ENCODE results near the gene ITPKC. TPM values are rescaled to one million over a fixed set of nuclear protein-coding genes. Genes with fewer than 3 reads are reported as not detected.

Gene ITPKC
- total and polyA plus RNA-seq, 2 donors, result 6.7 to 35.5 TPM

DNA sequence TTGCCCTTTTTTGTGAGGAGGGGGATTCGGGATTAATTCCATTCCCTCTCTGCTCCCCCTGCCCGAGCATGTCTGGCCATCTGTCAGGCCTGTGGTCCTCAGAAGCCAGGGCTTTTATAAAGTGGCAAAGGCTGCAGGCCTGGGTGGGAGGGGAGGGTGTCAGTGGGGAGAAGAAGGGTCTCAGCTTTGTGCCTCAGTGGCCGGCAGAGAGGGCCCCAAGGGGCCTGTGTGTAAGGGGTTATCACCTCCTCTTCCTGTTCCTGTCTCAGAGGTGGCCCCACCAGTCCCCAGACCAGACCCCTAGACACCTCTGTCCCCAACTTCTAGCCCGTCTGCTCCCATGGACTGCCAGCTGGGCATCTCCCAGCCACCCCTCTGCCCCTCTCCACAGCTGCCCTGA lies 23.0 kb upstream of the ITPKC start:
- H3K27ac ChIP-seq (ENCODE audit: low read depth in 1 of 2, low read length in 1 of 2), result no peak overlapping the region
- no peak for DNase-seq (ENCODE audit: low read depth in 6 of 9, low spot score in 9 of 9)
- H3K9me3 ChIP-seq (ENCODE audit: control insufficient read depth in 2 of 2, insufficient read depth in 1 of 2, low read length in 1 of 2), result no peaks in the 10 kb centered on the region
- peaks cover 12 to 26% of the 10 kb centered on the region in 2 donors for H3K4me1 ChIP-seq (ENCODE audit: control insufficient read depth in 2 of 2, insufficient read depth in 2 of 2, low read length in 2 of 2)
- WGBS, result 95% methylated on average over 4 of the region's 4 CpGs
- peaks cover 0 to 2% of the 10 kb centered on the region in 2 donors for H3K27me3 ChIP-seq (ENCODE audit: control insufficient read depth in 2 of 2, insufficient read depth in 1 of 2, low read length in 1 of 2)
- no peak overlapping the region for H3K4me3 ChIP-seq (ENCODE audit: low read length in 2 of 2)
- peaks cover 18 to 27% of the 10 kb centered on the region in 2 donors for H3K36me3 ChIP-seq (ENCODE audit: control insufficient read depth in 2 of 2, insufficient read depth in 2 of 2, low read length in 1 of 2)

DNA sequence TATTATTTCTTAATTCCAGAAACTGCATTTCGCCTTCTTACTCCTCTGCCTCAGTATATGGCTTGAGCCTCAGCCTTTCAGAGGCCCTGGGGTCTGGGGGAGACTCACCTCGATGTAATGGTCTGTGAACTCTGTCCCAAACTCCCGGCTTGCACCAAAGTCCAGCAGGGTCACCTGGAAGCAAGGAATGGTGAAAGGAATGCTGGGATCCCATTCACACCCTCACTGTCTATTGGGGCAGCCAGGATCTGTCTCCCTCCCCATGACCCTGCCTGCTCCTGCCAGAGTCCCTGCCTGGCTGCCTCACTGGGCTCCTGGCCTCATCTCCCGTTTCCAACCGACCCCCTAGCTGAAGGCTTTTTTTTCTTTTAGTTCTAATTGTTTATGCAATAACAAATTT lies 21.0 kb upstream of the ITPKC start:
- no peak for DNase-seq (ENCODE audit: low read depth in 6 of 9, low spot score in 9 of 9)
- Histone ChIP-seq H3K4me1 (ENCODE audit: control insufficient read depth in 2 of 2, insufficient read depth in 2 of 2, low read length in 2 of 2) (peaks cover 5 to 10% of the 10 kb centered on the region in 2 donors), H3K9me3 (ENCODE audit: control insufficient read depth in 2 of 2, insufficient read depth in 1 of 2, low read length in 1 of 2) (no peaks in the 10 kb centered on the region), H3K27ac (ENCODE audit: low read depth in 1 of 2, low read length in 1 of 2) (no peak overlapping the region), H3K27me3 (ENCODE audit: control insufficient read depth in 2 of 2, insufficient read depth in 1 of 2, low read length in 1 of 2) (peaks cover 0 to 2% of the 10 kb centered on the region in 2 donors), H3K36me3 (ENCODE audit: control insufficient read depth in 2 of 2, insufficient read depth in 2 of 2, low read length in 1 of 2) (peaks cover 27 to 40% of the 10 kb centered on the region in 2 donors), H3K4me3 (ENCODE audit: low read length in 2 of 2) (no peak overlapping the region)
- WGBS, result 98% methylated on average over 5 of the region's 5 CpGs

DNA sequence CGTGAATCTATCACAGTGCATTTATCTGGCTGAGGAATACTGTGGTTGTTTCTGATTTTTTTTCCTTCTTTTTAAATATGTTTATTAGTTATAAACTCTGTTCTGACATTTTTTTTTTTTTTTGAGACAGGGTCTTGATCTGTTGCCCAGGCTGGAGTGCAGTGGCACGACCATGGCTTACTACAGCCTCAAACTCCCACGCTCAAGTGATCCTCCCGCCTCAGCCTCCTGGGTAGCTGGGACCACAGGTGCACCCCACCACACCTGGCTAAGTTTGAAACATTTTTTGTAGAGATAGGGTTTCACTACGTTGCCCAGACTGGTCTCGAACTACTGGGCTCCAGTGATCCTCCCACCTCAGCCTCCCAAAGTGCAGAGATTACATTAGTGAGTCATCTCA lies 19.9 kb upstream of the ITPKC start:
- peaks cover 35 to 46% of the 10 kb centered on the region in 2 donors for H3K36me3 ChIP-seq (ENCODE audit: control insufficient read depth in 2 of 2, insufficient read depth in 2 of 2, low read length in 1 of 2)
- H3K4me3 ChIP-seq (ENCODE audit: low read length in 2 of 2), result no peak overlapping the region
- WGBS, result 96% methylated on average over 6 of the region's 6 CpGs
- H3K27me3 ChIP-seq (ENCODE audit: control insufficient read depth in 2 of 2, insufficient read depth in 1 of 2, low read length in 1 of 2), result no peaks in the 10 kb centered on the region
- H3K27ac ChIP-seq (ENCODE audit: low read depth in 1 of 2, low read length in 1 of 2), result no peak overlapping the region
- H3K9me3 ChIP-seq (ENCODE audit: control insufficient read depth in 2 of 2, insufficient read depth in 1 of 2, low read length in 1 of 2), result no peaks in the 10 kb centered on the region
- H3K4me1 ChIP-seq (ENCODE audit: control insufficient read depth in 2 of 2, insufficient read depth in 2 of 2, low read length in 2 of 2), result no peaks in the 10 kb centered on the region
- no peak for DNase-seq (ENCODE audit: low read depth in 6 of 9, low spot score in 9 of 9)

DNA sequence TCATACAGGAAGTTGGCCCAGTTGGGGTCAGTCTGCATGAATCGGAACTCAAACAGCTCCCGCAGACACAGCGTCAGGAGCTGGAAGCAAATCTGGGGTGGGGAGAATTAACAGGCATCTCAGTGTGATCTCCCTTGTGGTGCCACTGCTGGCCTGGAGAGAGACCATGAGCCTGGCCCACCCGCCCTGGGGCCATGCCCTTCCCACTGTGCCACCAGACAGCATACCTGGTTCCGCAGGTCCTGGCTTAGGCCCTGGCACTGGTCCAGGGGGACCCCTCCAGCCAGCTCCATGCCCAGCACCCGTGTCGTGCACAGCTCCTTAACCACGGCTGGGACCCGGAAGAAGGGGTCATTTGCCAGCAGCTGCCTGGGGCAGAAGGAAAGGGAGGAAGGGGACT lies 16.8 kb upstream of the ITPKC start:
- WGBS, result 99% methylated on average over 9 of the region's 9 CpGs
- Histone ChIP-seq H3K27ac (ENCODE audit: low read depth in 1 of 2, low read length in 1 of 2) (no peak overlapping the region), H3K9me3 (ENCODE audit: control insufficient read depth in 2 of 2, insufficient read depth in 1 of 2, low read length in 1 of 2) (no peaks in the 10 kb centered on the region), H3K36me3 (ENCODE audit: control insufficient read depth in 2 of 2, insufficient read depth in 2 of 2, low read length in 1 of 2) (peaks cover 57 to 61% of the 10 kb centered on the region in 2 donors), H3K4me1 (ENCODE audit: control insufficient read depth in 2 of 2, insufficient read depth in 2 of 2, low read length in 2 of 2) (no peaks in the 10 kb centered on the region), H3K4me3 (ENCODE audit: low read length in 2 of 2) (no peak overlapping the region), H3K27me3 (ENCODE audit: control insufficient read depth in 2 of 2, insufficient read depth in 1 of 2, low read length in 1 of 2) (no peaks in the 10 kb centered on the region)
- DNase-seq (ENCODE audit: low read depth in 6 of 9, low spot score in 9 of 9), result no peak

DNA sequence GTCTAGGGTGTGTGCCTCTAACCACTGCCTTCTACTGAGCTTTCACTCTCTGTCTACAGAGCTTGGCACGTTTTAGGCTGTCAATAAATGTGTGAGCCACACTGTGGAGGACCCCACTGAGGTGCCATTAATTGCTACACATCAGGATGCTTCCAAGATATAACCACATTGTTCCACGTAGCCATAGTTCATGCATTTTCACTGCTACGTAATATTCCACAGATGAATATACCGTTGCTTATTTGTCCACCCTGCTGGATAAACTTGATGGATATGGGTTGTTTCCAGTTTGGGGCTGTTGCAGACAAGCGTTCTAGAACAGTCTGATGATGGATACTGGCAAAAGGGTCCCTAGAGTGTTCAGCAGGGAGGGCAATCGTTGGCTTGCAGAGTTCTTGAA lies 15.2 kb upstream of the ITPKC start:
- Histone ChIP-seq H3K27me3 (ENCODE audit: control insufficient read depth in 2 of 2, insufficient read depth in 1 of 2, low read length in 1 of 2) (no peaks in the 10 kb centered on the region), H3K9me3 (ENCODE audit: control insufficient read depth in 2 of 2, insufficient read depth in 1 of 2, low read length in 1 of 2) (no peaks in the 10 kb centered on the region), H3K36me3 (ENCODE audit: control insufficient read depth in 2 of 2, insufficient read depth in 2 of 2, low read length in 1 of 2) (peaks cover 60 to 61% of the 10 kb centered on the region in 2 donors), H3K27ac (ENCODE audit: low read depth in 1 of 2, low read length in 1 of 2) (no peak overlapping the region), H3K4me3 (ENCODE audit: low read length in 2 of 2) (no peak overlapping the region), H3K4me1 (ENCODE audit: control insufficient read depth in 2 of 2, insufficient read depth in 2 of 2, low read length in 2 of 2) (no peaks in the 10 kb centered on the region)
- WGBS, result over 99% methylated on average over 6 of the region's 6 CpGs
- DNase-seq (ENCODE audit: low read depth in 6 of 9, low spot score in 9 of 9), result no peak

DNA sequence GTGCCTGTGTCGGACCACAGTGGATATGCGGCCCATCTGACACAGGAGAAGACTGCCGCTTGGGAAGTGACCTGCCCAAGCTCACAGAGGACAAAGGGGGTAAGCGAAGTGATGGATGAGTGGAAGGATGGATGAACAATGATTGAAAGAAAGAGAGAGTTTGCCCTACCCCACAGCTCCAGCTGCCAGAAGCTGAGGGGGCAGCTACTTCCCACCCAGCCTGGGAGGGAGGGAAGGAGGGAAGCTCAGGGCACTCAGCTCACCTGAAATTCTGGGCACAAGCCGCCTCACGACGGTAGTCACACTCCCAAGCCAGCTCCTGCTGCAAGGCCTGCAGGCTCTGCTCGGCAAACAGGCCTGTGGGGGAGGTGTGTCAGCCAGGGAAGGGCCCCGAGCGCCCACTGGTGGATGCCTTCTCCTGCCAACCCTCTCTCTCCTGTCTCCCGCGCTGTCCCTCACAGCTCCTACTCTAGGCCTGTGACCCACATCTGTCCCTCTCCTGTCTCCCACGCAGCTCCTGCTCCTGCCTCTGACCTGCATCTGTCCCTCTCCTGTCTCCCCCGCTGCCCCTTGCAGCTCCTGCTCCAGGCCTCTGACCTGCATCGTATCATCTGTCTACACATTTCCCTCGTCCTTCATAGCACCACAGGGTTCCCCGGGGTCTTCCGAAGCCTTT lies 14.4 kb upstream of the ITPKC start:
- no peaks in the 10 kb centered on the region for H3K9me3 ChIP-seq (ENCODE audit: control insufficient read depth in 2 of 2, insufficient read depth in 1 of 2, low read length in 1 of 2)
- no peaks in the 10 kb centered on the region for H3K4me1 ChIP-seq (ENCODE audit: control insufficient read depth in 2 of 2, insufficient read depth in 2 of 2, low read length in 2 of 2)
- H3K27ac ChIP-seq (ENCODE audit: low read depth in 1 of 2, low read length in 1 of 2), result no peak overlapping the region
- no peak overlapping the region for H3K4me3 ChIP-seq (ENCODE audit: low read length in 2 of 2)
- H3K36me3 ChIP-seq (ENCODE audit: control insufficient read depth in 2 of 2, insufficient read depth in 2 of 2, low read length in 1 of 2), result peaks cover 59 to 61% of the 10 kb centered on the region in 2 donors
- 94% methylated on average over 18 of the region's 18 CpGs for WGBS
- no peak for DNase-seq (ENCODE audit: low read depth in 6 of 9, low spot score in 9 of 9)
- H3K27me3 ChIP-seq (ENCODE audit: control insufficient read depth in 2 of 2, insufficient read depth in 1 of 2, low read length in 1 of 2), result no peaks in the 10 kb centered on the region

DNA sequence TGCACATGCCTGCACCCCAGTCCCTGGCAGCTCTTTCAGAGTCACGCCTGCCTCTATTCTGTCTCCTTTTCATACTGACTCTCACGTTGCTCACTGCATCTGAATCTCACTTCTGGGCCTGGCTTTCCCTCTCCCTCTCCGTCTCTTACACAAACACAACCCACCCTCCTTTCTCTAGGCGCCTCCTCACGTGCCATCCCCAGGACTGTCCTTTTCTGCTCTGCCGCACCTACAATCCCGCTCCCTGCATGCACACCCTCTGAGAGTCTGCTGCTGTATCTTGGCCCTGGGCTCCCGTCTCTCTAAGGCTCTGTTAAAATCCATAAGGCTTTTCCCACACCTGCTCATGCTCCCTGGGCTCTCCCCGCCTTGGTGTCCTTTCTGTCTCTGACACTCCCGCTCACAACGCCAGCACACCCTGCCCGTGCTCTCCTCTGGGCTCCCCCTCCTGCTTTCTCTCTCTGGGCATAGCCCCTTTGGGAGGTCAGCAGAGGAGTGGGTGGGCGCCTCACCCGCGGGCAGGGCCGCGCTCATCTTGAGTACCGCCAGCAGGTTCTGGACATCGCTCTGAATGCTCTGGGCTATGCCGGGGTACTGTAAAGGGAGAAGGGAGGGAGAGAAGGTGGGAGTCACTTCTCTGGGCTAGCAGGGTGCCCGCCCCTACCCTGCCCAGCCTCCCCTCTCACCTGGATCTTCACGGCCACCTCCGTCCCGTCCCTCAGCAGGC lies 13.7 kb upstream of the ITPKC start:
- Histone ChIP-seq H3K9me3 (ENCODE audit: control insufficient read depth in 2 of 2, insufficient read depth in 1 of 2, low read length in 1 of 2) (no peaks in the 10 kb centered on the region), H3K36me3 (ENCODE audit: control insufficient read depth in 2 of 2, insufficient read depth in 2 of 2, low read length in 1 of 2) (peaks cover 61 to 65% of the 10 kb centered on the region in 2 donors), H3K27me3 (ENCODE audit: control insufficient read depth in 2 of 2, insufficient read depth in 1 of 2, low read length in 1 of 2) (no peaks in the 10 kb centered on the region), H3K27ac (ENCODE audit: low read depth in 1 of 2, low read length in 1 of 2) (no peak overlapping the region), H3K4me1 (ENCODE audit: control insufficient read depth in 2 of 2, insufficient read depth in 2 of 2, low read length in 2 of 2) (no peaks in the 10 kb centered on the region), H3K4me3 (ENCODE audit: low read length in 2 of 2) (no peak overlapping the region)
- WGBS, result 97% methylated on average over 24 of the region's 24 CpGs
- no peak for DNase-seq (ENCODE audit: low read depth in 6 of 9, low spot score in 9 of 9)

DNA sequence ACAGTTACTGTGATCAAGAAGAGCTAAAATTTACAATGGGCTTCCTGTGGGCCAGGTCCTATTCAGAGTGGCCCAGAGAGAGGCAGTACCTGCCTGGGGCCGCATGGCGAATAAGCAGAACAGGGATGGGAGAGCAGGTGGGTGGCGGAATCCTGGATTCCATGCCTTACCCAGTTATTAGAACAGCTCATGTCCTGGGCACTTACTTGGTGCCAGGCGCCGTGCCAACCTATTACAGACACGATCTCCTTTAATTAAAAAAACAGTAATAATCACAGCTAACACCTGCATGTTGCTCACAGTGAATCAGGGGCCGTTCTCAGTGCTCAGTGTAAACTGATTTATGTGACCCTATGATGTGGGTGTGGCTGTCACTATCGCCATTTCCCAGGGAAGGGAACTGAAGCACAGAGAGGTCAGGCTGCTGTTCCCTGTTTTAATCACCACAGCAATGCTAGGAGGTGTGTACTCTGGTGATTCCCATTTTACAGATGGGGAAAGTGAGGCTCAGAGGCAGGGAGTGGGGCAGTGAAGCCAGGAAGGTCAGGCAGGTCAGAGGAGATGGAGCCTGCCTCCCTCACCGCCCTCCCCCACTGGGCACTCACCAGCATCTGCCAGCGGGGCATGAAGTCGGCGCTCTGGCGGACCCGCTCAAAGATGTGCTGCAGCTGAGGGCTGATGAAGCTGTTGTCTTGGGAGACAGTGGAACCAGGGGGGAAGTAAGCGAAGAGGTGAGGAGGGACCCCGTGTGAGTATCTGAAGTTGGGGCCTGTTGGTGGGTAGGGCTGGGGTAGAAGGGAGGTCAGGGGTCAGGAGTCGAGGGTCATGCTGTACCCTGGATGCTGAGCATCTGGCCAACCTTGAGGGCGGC lies 12.2 kb upstream of the ITPKC start:
- no peak for DNase-seq (ENCODE audit: low read depth in 6 of 9, low spot score in 9 of 9)
- Histone ChIP-seq H3K27me3 (ENCODE audit: control insufficient read depth in 2 of 2, insufficient read depth in 1 of 2, low read length in 1 of 2) (no peaks in the 10 kb centered on the region), H3K4me3 (ENCODE audit: low read length in 2 of 2) (no peak overlapping the region), H3K36me3 (ENCODE audit: control insufficient read depth in 2 of 2, insufficient read depth in 2 of 2, low read length in 1 of 2) (peaks cover 66 to 70% of the 10 kb centered on the region in 2 donors), H3K27ac (ENCODE audit: low read depth in 1 of 2, low read length in 1 of 2) (no peak overlapping the region), H3K4me1 (ENCODE audit: control insufficient read depth in 2 of 2, insufficient read depth in 2 of 2, low read length in 2 of 2) (no peaks in the 10 kb centered on the region), H3K9me3 (ENCODE audit: control insufficient read depth in 2 of 2, insufficient read depth in 1 of 2, low read length in 1 of 2) (no peaks in the 10 kb centered on the region)
- 95% methylated on average over 18 of the region's 18 CpGs for WGBS

DNA sequence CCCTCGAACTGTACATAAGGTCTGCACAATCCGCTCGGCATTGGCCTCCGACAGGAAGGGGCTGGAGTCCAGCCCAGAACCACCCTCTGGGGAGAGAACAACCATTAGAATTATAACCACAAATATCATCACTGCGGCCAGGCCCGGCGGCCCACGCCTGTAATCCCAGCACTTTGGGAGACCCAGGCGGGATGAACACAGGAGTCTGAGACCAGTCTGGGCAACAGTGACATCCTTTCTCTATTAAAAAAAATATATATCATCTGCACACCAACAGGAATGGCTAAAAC lies 11.6 kb upstream of the ITPKC start:
- H3K36me3 ChIP-seq (ENCODE audit: control insufficient read depth in 2 of 2, insufficient read depth in 2 of 2, low read length in 1 of 2), result peaks cover 64 to 73% of the 10 kb centered on the region in 2 donors
- H3K27me3 ChIP-seq (ENCODE audit: control insufficient read depth in 2 of 2, insufficient read depth in 1 of 2, low read length in 1 of 2), result no peaks in the 10 kb centered on the region
- H3K4me1 ChIP-seq (ENCODE audit: control insufficient read depth in 2 of 2, insufficient read depth in 2 of 2, low read length in 2 of 2), result no peaks in the 10 kb centered on the region
- no peak overlapping the region for H3K27ac ChIP-seq (ENCODE audit: low read depth in 1 of 2, low read length in 1 of 2)
- DNase-seq (ENCODE audit: low read depth in 6 of 9, low spot score in 9 of 9), result no peak
- no peak overlapping the region for H3K4me3 ChIP-seq (ENCODE audit: low read length in 2 of 2)
- 97% methylated on average over 9 of the region's 9 CpGs for WGBS
- H3K9me3 ChIP-seq (ENCODE audit: control insufficient read depth in 2 of 2, insufficient read depth in 1 of 2, low read length in 1 of 2), result no peaks in the 10 kb centered on the region

Measured in thymus (tissue), 11 donors.